K562 (cell line): ENCODE results near the gene OPA3. TPM values are rescaled to one million over a fixed set of nuclear protein-coding genes. Genes with fewer than 3 reads are reported as not detected.

Experiments
- L3MBTL2 ChIP-seq: fragments of 450-650 bp; IDR thresholded peaks from 2 replicates; pipeline ENCODE4 v1.6.1; 2016; ENCODE audit warnings: mild to moderate bottlenecking, moderate library complexity
- MYC ChIP-seq, 2 experiments: fragments of 250-450 bp in 1 of 2; sonication (Bioruptor Pico) in 1 of 2; IDR thresholded peaks; 2 replicates each; pipeline versions ENCODE4 v1.5.1 to v1.6.1; 2012 to 2021; ENCODE audit warnings: low read depth in 2 of 2, borderline replicate concordance in 1 of 2, improper control_type of control experiment in 1 of 2, low read length in 1 of 2, mild to moderate bottlenecking in 1 of 2, moderate library complexity in 1 of 2
- PHF21A ChIP-seq: fragments of 450-650 bp; IDR thresholded peaks from 2 replicates; pipeline ENCODE4 v1.6.1; 2017; ENCODE audit warnings: low read depth, borderline replicate concordance
- TAF7 ChIP-seq: fragments of 450-650 bp; IDR thresholded peaks from 2 replicates; pipeline ENCODE4 v1.6.1; 2016; ENCODE audit warnings: missing genetic modification characterization, missing compliant biosample characterization
- TBL1XR1 ChIP-seq, 2 experiments: IDR thresholded peaks; 2 replicates each; pipeline ENCODE4 v1.6.1; 2012; ENCODE audit warnings: improper control_type of control experiment in 2 of 2, low read length in 2 of 2, mild to moderate bottlenecking in 1 of 2
- ZNF143 ChIP-seq: sonication (generic); formaldehyde crosslinking; IDR thresholded peaks from 2 replicates; pipeline ENCODE4 v1.9.0; 2022; ENCODE audit warnings: mild to moderate bottlenecking, missing genetic modification reagents
- polyA plus RNA-seq, 8 experiments: library from polyadenylated mRNA; depleted of rRNA in 4 of 8; stranded (reverse) in 5 of 8; unstranded in 3 of 8; fragments of >200 nt; fragmentation: Nextera tagmentation in 2 of 8; fragmentation: Illumina TruSeq in 1 of 8; extraction: Ambion mirVana in 2 of 8; extraction: Trizol in 1 of 8; gene quantifications; 2 replicates each; pipeline versions ENCODE4 v1.2.1 to v1.2.3, GENCODE V29; 2011 to 2014; ENCODE audit warnings: inconsistent platforms in 1 of 8, missing spikeins in 1 of 8
- total RNA-seq, 7 experiments: library from RNA; depleted of rRNA in 6 of 7; stranded (reverse); fragments of >200 nt in 6 of 7; fragmentation: Illumina TruSeq in 2 of 7; extraction: Trizol in 2 of 7; gene quantifications; 2 replicates each; pipeline versions ENCODE4 v1.2.1 to v1.2.3, GENCODE V29; 2011 to 2021; ENCODE audit warnings: low replicate concordance in 1 of 7
- TF ChIP-seq, protein P1 (sequence below): fragments of 450-650 bp; IDR thresholded peaks from 2 replicates; pipeline ENCODE4 v1.6.1; 2016; ENCODE audit warnings: missing biosample characterization, missing genetic modification characterization
- TF ChIP-seq, protein P2 (sequence below): fragments of 200-400 bp; formaldehyde crosslinking; IDR thresholded peaks from 2 replicates; pipeline ENCODE4 v1.6.1; 2017; ENCODE audit warnings: mild to moderate bottlenecking, low read depth, low read length, moderate library complexity
- TF ChIP-seq, protein P3 (sequence below): fragments of 450-650 bp; IDR thresholded peaks from 2 replicates; pipeline ENCODE4 v1.6.1; 2016; ENCODE audit warnings: low read depth, mild to moderate bottlenecking, moderate library complexity
- TF ChIP-seq, protein P4 (sequence below): fragments of 250-450 bp; sonication (Bioruptor Pico); IDR thresholded peaks from 2 replicates; pipeline ENCODE4 v1.8.0; 2022; ENCODE audit warnings: inconsistent platforms

Gene OPA3
- total and polyA plus RNA-seq, 9 of the 15 experiments (the other 6 are each of a cell fraction or from before 2014, with no cell fraction given): 1.4 to 18.8 (median 9.0) TPM

DNA sequence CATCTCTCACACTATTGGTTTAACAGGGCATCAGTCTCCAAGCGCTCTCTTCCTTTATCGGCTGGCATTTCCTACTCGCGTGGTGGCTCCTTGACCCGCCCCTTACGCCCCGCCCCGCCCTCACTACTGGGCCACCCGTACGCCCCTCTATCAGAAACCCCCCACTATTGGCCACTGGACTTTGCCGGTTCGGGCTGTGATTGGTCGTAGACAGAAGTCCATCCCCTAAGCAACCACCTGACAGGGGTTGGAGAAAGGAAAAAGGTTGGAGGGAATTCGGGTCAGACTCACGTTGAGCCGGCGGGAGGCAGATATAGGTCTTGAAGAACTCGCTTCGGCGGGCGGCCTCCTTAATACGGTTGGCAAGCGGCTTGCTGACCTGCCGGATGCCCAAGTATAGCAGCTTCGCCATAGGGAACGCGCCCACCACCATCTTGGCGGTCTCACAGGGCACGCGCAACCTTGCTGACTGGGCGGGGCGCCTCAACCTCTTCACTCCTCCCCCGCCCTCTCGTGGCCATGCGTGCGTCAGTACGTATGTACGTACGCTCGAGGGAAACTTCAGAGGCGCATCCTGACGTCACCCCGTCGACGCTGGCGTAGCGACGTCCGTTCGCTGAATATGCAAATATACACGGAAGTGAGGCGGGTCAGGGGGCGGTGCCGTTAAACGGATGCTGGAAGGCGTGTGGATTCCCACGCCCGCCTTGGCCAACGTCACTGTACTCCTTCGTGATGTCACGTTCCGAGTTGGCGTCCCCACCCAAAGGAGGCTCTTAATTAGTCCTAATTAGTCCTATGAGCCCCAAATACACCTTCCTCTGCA, at the start of gene OPA3 (continued):
- TF ChIP-seq ZNF143 (CRISPR knock-in tag) (no peak; the same call in 1 of the 2 replicates), TAF7 (peak; percentile 83; the same call in 1 of the 2 replicates), PHF21A (no peak), TBL1XR1 (IDR thresholded peaks at IDR 0.05; ENCODE audit: low read length in 2 of 2) (peak in 1 of 2 experiments; percentile 75; a peak in 2 of 4 replicates), MYC (IDR thresholded peaks at IDR 0.05; ENCODE audit: low read depth, low read length) (peak; percentile 86), MYC (CRISPR knock-in tag; IDR thresholded peaks at IDR 0.05; ENCODE audit: borderline replicate concordance, low read depth) (no peak), L3MBTL2 (peak; percentile 93)
- TF ChIP-seq, protein P1, sequence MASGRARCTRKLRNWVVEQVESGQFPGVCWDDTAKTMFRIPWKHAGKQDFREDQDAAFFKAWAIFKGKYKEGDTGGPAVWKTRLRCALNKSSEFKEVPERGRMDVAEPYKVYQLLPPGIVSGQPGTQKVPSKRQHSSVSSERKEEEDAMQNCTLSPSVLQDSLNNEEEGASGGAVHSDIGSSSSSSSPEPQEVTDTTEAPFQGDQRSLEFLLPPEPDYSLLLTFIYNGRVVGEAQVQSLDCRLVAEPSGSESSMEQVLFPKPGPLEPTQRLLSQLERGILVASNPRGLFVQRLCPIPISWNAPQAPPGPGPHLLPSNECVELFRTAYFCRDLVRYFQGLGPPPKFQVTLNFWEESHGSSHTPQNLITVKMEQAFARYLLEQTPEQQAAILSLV (tag): no peak
- TF ChIP-seq, protein P2, sequence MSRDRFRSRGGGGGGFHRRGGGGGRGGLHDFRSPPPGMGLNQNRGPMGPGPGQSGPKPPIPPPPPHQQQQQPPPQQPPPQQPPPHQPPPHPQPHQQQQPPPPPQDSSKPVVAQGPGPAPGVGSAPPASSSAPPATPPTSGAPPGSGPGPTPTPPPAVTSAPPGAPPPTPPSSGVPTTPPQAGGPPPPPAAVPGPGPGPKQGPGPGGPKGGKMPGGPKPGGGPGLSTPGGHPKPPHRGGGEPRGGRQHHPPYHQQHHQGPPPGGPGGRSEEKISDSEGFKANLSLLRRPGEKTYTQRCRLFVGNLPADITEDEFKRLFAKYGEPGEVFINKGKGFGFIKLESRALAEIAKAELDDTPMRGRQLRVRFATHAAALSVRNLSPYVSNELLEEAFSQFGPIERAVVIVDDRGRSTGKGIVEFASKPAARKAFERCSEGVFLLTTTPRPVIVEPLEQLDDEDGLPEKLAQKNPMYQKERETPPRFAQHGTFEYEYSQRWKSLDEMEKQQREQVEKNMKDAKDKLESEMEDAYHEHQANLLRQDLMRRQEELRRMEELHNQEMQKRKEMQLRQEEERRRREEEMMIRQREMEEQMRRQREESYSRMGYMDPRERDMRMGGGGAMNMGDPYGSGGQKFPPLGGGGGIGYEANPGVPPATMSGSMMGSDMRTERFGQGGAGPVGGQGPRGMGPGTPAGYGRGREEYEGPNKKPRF: no peak
- TF ChIP-seq, protein P3, sequence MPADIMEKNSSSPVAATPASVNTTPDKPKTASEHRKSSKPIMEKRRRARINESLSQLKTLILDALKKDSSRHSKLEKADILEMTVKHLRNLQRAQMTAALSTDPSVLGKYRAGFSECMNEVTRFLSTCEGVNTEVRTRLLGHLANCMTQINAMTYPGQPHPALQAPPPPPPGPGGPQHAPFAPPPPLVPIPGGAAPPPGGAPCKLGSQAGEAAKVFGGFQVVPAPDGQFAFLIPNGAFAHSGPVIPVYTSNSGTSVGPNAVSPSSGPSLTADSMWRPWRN: peak; percentile 67
- TF ChIP-seq, protein P4, sequence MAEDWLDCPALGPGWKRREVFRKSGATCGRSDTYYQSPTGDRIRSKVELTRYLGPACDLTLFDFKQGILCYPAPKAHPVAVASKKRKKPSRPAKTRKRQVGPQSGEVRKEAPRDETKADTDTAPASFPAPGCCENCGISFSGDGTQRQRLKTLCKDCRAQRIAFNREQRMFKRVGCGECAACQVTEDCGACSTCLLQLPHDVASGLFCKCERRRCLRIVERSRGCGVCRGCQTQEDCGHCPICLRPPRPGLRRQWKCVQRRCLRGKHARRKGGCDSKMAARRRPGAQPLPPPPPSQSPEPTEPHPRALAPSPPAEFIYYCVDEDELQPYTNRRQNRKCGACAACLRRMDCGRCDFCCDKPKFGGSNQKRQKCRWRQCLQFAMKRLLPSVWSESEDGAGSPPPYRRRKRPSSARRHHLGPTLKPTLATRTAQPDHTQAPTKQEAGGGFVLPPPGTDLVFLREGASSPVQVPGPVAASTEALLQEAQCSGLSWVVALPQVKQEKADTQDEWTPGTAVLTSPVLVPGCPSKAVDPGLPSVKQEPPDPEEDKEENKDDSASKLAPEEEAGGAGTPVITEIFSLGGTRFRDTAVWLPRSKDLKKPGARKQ (CRISPR knock-in tag): no peak
